WTC11 (cell line): Measurements from ENCODE around the gene ADGRV1. TPM values are rescaled to one million over a fixed set of nuclear protein-coding genes. Genes with fewer than 3 reads are reported as not detected.

Experiments
- ATAC-seq: fragments of 200-7000 bp; cut with Tn5 transposase; 2 replicates; pipeline ENCODE4 v1.10.0; 2021; ENCODE audit warnings: mild to moderate bottlenecking, moderate library complexity
- CTCF ChIA-PET: fragments of 300-600 bp; sonication (Branson Sonifier 250); formaldehyde crosslinking; loops from one replicate; lab custom pipeline; 2021; ENCODE audit warnings: antibody characterized with exemption; lab: Charles Lee
- POLR2A ChIA-PET: fragments of 350-600 bp; sonication (Branson Sonifier 250); formaldehyde crosslinking; loops from one replicate; lab custom pipeline; 2021; ENCODE audit warnings: antibody characterized with exemption; lab: Charles Lee
- DNase-seq: peaks from one replicate; pipeline ENCODE4 v3.0.0; 2021; ENCODE audit warnings: low spot score
- H3K27ac Mint-ChIP-seq: 2 replicates; pipeline ENCODE4 v1.8.0; 2021; ENCODE audit warnings: mixed read lengths
- H3K27me3 Mint-ChIP-seq: 2 replicates; pipeline ENCODE4 v1.8.0; 2021; ENCODE audit warnings: low read depth, mild to moderate bottlenecking, moderate library complexity, mixed read lengths
- H3K36me3 Mint-ChIP-seq: 2 replicates; pipeline ENCODE4 v1.8.0; 2021; ENCODE audit warnings: mixed read lengths
- H3K4me1 Mint-ChIP-seq: 2 replicates; pipeline ENCODE4 v1.8.0; 2022; ENCODE audit warnings: mixed read lengths
- H3K4me3 Mint-ChIP-seq: 2 replicates; pipeline ENCODE4 v1.8.0; 2021; ENCODE audit warnings: mild to moderate bottlenecking, moderate library complexity, mixed read lengths
- H3K9me3 Mint-ChIP-seq: 2 replicates; pipeline ENCODE4 v1.8.0; 2021; ENCODE audit warnings: mixed read lengths
- ATF1 ChIP-seq: sonication (generic); formaldehyde crosslinking; IDR thresholded peaks from 2 replicates; pipeline ENCODE4 v1.8.1; 2023; ENCODE audit warnings: mild to moderate bottlenecking, moderate library complexity, missing genetic modification reagents
- ELF4 ChIP-seq: sonication (generic); formaldehyde crosslinking; IDR thresholded peaks from 2 replicates; pipeline ENCODE4 v1.8.1; 2022; ENCODE audit warnings: low read depth, mild to moderate bottlenecking, moderate library complexity, missing genetic modification reagents
- EMX1 ChIP-seq: fragments of 250-450 bp; sonication (Bioruptor Pico); IDR thresholded peaks from 2 replicates; pipeline ENCODE4 v1.8.0; 2021; ENCODE audit warnings: mild to moderate bottlenecking
- ESRRA ChIP-seq: sonication (generic); formaldehyde crosslinking; IDR thresholded peaks from 2 replicates; pipeline ENCODE4 v1.8.1; 2022; ENCODE audit warnings: mild to moderate bottlenecking, missing genetic modification reagents, borderline replicate concordance
- GABPB1 ChIP-seq: sonication (generic); formaldehyde crosslinking; IDR thresholded peaks from 2 replicates; pipeline ENCODE4 v1.8.1; 2023; ENCODE audit warnings: mild to moderate bottlenecking, missing genetic modification reagents
- GTF2I ChIP-seq: fragments of 250-450 bp; sonication (Bioruptor Pico); conservative IDR thresholded peaks from 2 replicates; pipeline ENCODE4 v1.4.0; 2021; ENCODE audit warnings: mild to moderate bottlenecking
- JAZF1 ChIP-seq: fragments of 250-450 bp; sonication (Bioruptor Pico); IDR thresholded peaks from 2 replicates; pipeline ENCODE4 v1.9.0; 2021; ENCODE audit warnings: moderate library complexity, mild to moderate bottlenecking, inconsistent platforms
- JUN ChIP-seq: sonication (generic); formaldehyde crosslinking; IDR thresholded peaks from 2 replicates; pipeline ENCODE4 v1.8.0; 2023; ENCODE audit warnings: mild to moderate bottlenecking, missing genetic modification reagents
- KAT7 ChIP-seq: sonication (generic); formaldehyde crosslinking; IDR thresholded peaks from 2 replicates; pipeline ENCODE4 v1.8.1; 2023; ENCODE audit warnings: missing genetic modification reagents, mild to moderate bottlenecking, borderline replicate concordance
- MXD4 ChIP-seq: fragments of 250-450 bp; sonication (Bioruptor Pico); IDR thresholded peaks from 2 replicates; pipeline ENCODE4 v1.8.0; 2021; ENCODE audit warnings: mild to moderate bottlenecking, moderate library complexity, borderline replicate concordance
- MYBL2 ChIP-seq: sonication (generic); formaldehyde crosslinking; IDR thresholded peaks from 2 replicates; pipeline ENCODE4 v1.8.1; 2023; ENCODE audit warnings: mild to moderate bottlenecking, moderate library complexity, missing genetic modification reagents
- NFATC4 ChIP-seq: fragments of 250-450 bp; sonication (Bioruptor Pico); IDR thresholded peaks from 2 replicates; pipeline ENCODE4 v1.9.0; 2021; ENCODE audit warnings: mild to moderate bottlenecking
- NFE2L1 ChIP-seq: sonication (generic); formaldehyde crosslinking; IDR thresholded peaks from 2 replicates; pipeline ENCODE4 v1.8.1; 2023; ENCODE audit warnings: missing genetic modification reagents
- NR1H2 ChIP-seq: sonication (generic); formaldehyde crosslinking; IDR thresholded peaks from 2 replicates; pipeline ENCODE4 v1.9.0; 2021; ENCODE audit warnings: mild to moderate bottlenecking, moderate library complexity, missing genetic modification reagents
- PRRX2 ChIP-seq: fragments of 250-450 bp; sonication (Bioruptor Pico); IDR thresholded peaks from 2 replicates; pipeline ENCODE4 v1.8.0; 2021; ENCODE audit warnings: mild to moderate bottlenecking
- SP1 ChIP-seq: sonication (generic); formaldehyde crosslinking; conservative IDR thresholded peaks from 2 replicates; pipeline ENCODE4 v1.8.1; 2022; ENCODE audit warnings: missing genetic modification reagents
- TP53 ChIP-seq: sonication (generic); formaldehyde crosslinking; IDR thresholded peaks from 2 replicates; pipeline ENCODE4 v1.8.1; 2023; ENCODE audit warnings: mild to moderate bottlenecking, missing genetic modification reagents
- ZNF219 ChIP-seq: sonication (generic); formaldehyde crosslinking; IDR thresholded peaks from 2 replicates; pipeline ENCODE4 v1.8.0; 2023; ENCODE audit warnings: missing genetic modification reagents, mild to moderate bottlenecking, borderline replicate concordance
- ZNF671 ChIP-seq: fragments of 250-450 bp; sonication (Bioruptor Pico); IDR thresholded peaks from 2 replicates; pipeline ENCODE4 v1.8.0; 2021; ENCODE audit warnings: mild to moderate bottlenecking
- total RNA-seq: library from RNA; stranded (reverse); gene quantifications from 3 replicates; pipeline ENCODE4 v1.2.3, GENCODE V29; 2021
- TF ChIP-seq, protein P1 (sequence below): fragments of 200-600 bp; IDR thresholded peaks from 2 replicates; pipeline ENCODE4 v1.8.0; 2022; ENCODE audit warnings: antibody characterized with exemption
- TF ChIP-seq, protein P2 (sequence below): sonication (generic); formaldehyde crosslinking; IDR thresholded peaks from 2 replicates; pipeline ENCODE4 v1.8.0; 2022; ENCODE audit warnings: mild to moderate bottlenecking, missing genetic modification reagents
- TF ChIP-seq, protein P3 (sequence below): fragments of 250-450 bp; sonication (Bioruptor Pico); IDR thresholded peaks from 2 replicates; pipeline ENCODE4 v1.9.0; 2021; ENCODE audit warnings: mild to moderate bottlenecking
- TF ChIP-seq, protein P4 (sequence below): sonication (generic); formaldehyde crosslinking; IDR thresholded peaks from 2 replicates; pipeline ENCODE4 v1.8.1; 2022; ENCODE audit warnings: low read depth, missing genetic modification reagents, borderline replicate concordance
- TF ChIP-seq, protein P5 (sequence below): sonication (generic); formaldehyde crosslinking; IDR thresholded peaks from 2 replicates; pipeline ENCODE4 v1.8.1; 2022; ENCODE audit warnings: low read depth, mild to moderate bottlenecking, moderate library complexity, missing genetic modification reagents, borderline replicate concordance
- TF ChIP-seq, protein P6 (sequence below): sonication (generic); formaldehyde crosslinking; IDR thresholded peaks from 2 replicates; pipeline ENCODE4 v1.8.0; 2022; ENCODE audit warnings: mild to moderate bottlenecking, missing genetic modification reagents
- TF ChIP-seq, protein P7 (sequence below): sonication (generic); formaldehyde crosslinking; IDR thresholded peaks from 2 replicates; pipeline ENCODE4 v1.8.1; 2023; ENCODE audit warnings: mild to moderate bottlenecking, missing genetic modification reagents, moderate library complexity

Gene ADGRV1
- total RNA-seq, 1 experiment from 2014 or later, result 74.5 TPM

DNA sequence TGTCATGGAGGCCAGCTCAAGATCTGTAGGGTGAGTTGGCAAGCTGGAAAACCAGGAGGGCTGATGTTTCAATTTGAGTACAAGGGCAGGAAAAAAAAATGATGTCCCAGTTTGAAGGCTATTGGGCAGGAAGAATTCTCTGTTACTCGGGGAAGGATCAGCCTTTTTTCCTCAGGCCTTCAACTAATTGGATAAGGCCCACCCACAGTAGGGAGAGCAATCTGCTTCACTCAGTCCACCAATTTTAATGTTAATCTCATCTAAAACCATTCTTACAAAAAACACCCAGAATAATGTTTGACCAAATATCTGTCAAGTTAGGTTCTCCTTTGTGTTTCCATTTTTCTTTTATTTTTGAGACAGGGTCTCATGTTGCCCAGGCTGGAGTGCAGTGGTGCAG, 442.1 kb downstream of the ADGRV1 start:
- Mint-ChIP-seq H3K36me3 (peaks cover 2% of the 10 kb centered on the region), H3K27ac (no peak overlapping the region)
- no peak for ATAC-seq

DNA sequence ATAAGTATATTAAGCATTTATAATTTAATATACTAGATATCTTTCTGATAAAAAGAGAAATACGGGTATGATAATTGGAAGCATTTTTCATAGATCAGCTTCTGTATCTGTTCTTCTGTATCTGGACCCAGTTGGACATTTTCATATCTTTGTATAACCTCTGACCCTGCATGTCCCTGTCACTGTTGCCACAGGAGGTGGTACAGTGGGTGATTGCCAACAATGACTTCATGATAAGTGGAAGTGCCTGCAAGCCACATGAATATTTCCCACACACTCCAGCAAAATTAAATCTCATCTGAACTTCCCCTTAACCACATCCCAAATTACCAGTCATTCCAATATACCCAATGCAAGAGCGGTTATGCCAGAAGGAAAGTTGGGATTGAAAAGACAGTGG, 448.1 kb downstream of the ADGRV1 start:
- ChIA-PET CTCF (no interaction called here), POLR2A (no interaction called here)
- no peak for DNase-seq
- no peak for ATAC-seq
- Mint-ChIP-seq H3K36me3 (no peaks in the 10 kb centered on the region), H3K27me3 (no peaks in the 10 kb centered on the region), H3K4me1 (no peaks in the 10 kb centered on the region), H3K9me3 (no peaks in the 10 kb centered on the region), H3K4me3 (no peak overlapping the region), H3K27ac (no peak overlapping the region)
- TF ChIP-seq, protein P1, sequence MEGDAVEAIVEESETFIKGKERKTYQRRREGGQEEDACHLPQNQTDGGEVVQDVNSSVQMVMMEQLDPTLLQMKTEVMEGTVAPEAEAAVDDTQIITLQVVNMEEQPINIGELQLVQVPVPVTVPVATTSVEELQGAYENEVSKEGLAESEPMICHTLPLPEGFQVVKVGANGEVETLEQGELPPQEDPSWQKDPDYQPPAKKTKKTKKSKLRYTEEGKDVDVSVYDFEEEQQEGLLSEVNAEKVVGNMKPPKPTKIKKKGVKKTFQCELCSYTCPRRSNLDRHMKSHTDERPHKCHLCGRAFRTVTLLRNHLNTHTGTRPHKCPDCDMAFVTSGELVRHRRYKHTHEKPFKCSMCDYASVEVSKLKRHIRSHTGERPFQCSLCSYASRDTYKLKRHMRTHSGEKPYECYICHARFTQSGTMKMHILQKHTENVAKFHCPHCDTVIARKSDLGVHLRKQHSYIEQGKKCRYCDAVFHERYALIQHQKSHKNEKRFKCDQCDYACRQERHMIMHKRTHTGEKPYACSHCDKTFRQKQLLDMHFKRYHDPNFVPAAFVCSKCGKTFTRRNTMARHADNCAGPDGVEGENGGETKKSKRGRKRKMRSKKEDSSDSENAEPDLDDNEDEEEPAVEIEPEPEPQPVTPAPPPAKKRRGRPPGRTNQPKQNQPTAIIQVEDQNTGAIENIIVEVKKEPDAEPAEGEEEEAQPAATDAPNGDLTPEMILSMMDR, result no peak
- TF ChIP-seq SP1 (CRISPR knock-in tag) (no peak), GTF2I (no peak), JAZF1 (no peak), MXD4 (no peak), NFE2L1 (CRISPR knock-in tag) (no peak), JUN (CRISPR knock-in tag) (no peak), KAT7 (CRISPR knock-in tag) (no peak), ATF1 (CRISPR knock-in tag) (no peak), MYBL2 (no peak), ZNF671 (no peak), EMX1 (no peak), ELF4 (CRISPR knock-in tag) (no peak), ESRRA (no peak)
- TF ChIP-seq, protein P2, sequence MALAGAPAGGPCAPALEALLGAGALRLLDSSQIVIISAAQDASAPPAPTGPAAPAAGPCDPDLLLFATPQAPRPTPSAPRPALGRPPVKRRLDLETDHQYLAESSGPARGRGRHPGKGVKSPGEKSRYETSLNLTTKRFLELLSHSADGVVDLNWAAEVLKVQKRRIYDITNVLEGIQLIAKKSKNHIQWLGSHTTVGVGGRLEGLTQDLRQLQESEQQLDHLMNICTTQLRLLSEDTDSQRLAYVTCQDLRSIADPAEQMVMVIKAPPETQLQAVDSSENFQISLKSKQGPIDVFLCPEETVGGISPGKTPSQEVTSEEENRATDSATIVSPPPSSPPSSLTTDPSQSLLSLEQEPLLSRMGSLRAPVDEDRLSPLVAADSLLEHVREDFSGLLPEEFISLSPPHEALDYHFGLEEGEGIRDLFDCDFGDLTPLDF (CRISPR knock-in tag), result no peak
- TF ChIP-seq, protein P3, sequence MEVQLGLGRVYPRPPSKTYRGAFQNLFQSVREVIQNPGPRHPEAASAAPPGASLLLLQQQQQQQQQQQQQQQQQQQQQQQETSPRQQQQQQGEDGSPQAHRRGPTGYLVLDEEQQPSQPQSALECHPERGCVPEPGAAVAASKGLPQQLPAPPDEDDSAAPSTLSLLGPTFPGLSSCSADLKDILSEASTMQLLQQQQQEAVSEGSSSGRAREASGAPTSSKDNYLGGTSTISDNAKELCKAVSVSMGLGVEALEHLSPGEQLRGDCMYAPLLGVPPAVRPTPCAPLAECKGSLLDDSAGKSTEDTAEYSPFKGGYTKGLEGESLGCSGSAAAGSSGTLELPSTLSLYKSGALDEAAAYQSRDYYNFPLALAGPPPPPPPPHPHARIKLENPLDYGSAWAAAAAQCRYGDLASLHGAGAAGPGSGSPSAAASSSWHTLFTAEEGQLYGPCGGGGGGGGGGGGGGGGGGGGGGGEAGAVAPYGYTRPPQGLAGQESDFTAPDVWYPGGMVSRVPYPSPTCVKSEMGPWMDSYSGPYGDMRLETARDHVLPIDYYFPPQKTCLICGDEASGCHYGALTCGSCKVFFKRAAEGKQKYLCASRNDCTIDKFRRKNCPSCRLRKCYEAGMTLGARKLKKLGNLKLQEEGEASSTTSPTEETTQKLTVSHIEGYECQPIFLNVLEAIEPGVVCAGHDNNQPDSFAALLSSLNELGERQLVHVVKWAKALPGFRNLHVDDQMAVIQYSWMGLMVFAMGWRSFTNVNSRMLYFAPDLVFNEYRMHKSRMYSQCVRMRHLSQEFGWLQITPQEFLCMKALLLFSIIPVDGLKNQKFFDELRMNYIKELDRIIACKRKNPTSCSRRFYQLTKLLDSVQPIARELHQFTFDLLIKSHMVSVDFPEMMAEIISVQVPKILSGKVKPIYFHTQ, result no peak
- TF ChIP-seq, protein P4, sequence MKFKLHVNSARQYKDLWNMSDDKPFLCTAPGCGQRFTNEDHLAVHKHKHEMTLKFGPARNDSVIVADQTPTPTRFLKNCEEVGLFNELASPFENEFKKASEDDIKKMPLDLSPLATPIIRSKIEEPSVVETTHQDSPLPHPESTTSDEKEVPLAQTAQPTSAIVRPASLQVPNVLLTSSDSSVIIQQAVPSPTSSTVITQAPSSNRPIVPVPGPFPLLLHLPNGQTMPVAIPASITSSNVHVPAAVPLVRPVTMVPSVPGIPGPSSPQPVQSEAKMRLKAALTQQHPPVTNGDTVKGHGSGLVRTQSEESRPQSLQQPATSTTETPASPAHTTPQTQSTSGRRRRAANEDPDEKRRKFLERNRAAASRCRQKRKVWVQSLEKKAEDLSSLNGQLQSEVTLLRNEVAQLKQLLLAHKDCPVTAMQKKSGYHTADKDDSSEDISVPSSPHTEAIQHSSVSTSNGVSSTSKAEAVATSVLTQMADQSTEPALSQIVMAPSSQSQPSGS (CRISPR knock-in tag), result no peak
- TF ChIP-seq, protein P5, sequence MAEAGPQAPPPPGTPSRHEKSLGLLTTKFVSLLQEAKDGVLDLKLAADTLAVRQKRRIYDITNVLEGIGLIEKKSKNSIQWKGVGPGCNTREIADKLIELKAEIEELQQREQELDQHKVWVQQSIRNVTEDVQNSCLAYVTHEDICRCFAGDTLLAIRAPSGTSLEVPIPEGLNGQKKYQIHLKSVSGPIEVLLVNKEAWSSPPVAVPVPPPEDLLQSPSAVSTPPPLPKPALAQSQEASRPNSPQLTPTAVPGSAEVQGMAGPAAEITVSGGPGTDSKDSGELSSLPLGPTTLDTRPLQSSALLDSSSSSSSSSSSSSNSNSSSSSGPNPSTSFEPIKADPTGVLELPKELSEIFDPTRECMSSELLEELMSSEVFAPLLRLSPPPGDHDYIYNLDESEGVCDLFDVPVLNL (CRISPR knock-in tag), result no peak

More for the DNA sequence above, 442.1 kb downstream of the ADGRV1 start:
- POLR2A ChIA-PET, result no interaction called here
- DNase-seq, result no peak
- H3K27me3 Mint-ChIP-seq, result no peaks in the 10 kb centered on the region
- CTCF ChIA-PET, result no interaction called here
- 0 out of 2 replicates have a peak, but pooled peaks cover under 1% of the 10 kb centered on the region for H3K4me1 Mint-ChIP-seq
- TF ChIP-seq, protein P6, sequence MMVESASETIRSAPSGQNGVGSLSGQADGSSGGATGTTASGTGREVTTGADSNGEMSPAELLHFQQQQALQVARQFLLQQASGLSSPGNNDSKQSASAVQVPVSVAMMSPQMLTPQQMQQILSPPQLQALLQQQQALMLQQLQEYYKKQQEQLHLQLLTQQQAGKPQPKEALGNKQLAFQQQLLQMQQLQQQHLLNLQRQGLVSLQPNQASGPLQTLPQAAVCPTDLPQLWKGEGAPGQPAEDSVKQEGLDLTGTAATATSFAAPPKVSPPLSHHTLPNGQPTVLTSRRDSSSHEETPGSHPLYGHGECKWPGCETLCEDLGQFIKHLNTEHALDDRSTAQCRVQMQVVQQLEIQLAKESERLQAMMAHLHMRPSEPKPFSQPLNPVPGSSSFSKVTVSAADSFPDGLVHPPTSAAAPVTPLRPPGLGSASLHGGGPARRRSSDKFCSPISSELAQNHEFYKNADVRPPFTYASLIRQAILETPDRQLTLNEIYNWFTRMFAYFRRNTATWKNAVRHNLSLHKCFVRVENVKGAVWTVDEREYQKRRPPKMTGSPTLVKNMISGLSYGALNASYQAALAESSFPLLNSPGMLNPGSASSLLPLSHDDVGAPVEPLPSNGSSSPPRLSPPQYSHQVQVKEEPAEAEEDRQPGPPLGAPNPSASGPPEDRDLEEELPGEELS (CRISPR knock-in tag), result no peak
- no peak for TF ChIP-seq NR1H2 (CRISPR knock-in tag)
- no peak for TF ChIP-seq GABPB1
- no peak for TF ChIP-seq ZNF219 (CRISPR knock-in tag)
- TF ChIP-seq, protein P2 (CRISPR knock-in tag), result no peak
- TF ChIP-seq TP53, result no peak
- TF ChIP-seq PRRX2 (CRISPR knock-in tag), result no peak
- TF ChIP-seq ELF4 (CRISPR knock-in tag), result no peak
- no peak for TF ChIP-seq NFATC4 (CRISPR knock-in tag)
- TF ChIP-seq, protein P7, sequence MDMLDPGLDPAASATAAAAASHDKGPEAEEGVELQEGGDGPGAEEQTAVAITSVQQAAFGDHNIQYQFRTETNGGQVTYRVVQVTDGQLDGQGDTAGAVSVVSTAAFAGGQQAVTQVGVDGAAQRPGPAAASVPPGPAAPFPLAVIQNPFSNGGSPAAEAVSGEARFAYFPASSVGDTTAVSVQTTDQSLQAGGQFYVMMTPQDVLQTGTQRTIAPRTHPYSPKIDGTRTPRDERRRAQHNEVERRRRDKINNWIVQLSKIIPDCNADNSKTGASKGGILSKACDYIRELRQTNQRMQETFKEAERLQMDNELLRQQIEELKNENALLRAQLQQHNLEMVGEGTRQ, result no peak
- no peak overlapping the region for H3K4me3 Mint-ChIP-seq
- H3K9me3 Mint-ChIP-seq, result peaks cover 2% of the 10 kb centered on the region
